ENCODE measurements around the gene C1orf35.

C1orf35 gene

GRCh38 chr1:228108055-228108690 is 5.0 kb upstream of the C1orf35 start:
- peak overlapping the region; percentile 91 for H3K4me3 Mint-ChIP-seq
- DNase-seq (ENCODE audit: low spot score in 2 of 2) (no peak), ATAC-seq (no peak)
- peaks cover 43% of the 10 kb centered on the region for H3K36me3 Mint-ChIP-seq
- peaks cover 54% of the 10 kb centered on the region for H3K4me1 Mint-ChIP-seq
- H3K9me3 Mint-ChIP-seq: no peaks in the 10 kb centered on the region
- H3K27ac Mint-ChIP-seq: peak overlapping the region; percentile 94

- no peak overlapping the region for H3K27ac Mint-ChIP-seq
- H3K4me3 Mint-ChIP-seq: peak overlapping the region; percentile 91
- peaks cover 54% of the 10 kb centered on the region for H3K4me1 Mint-ChIP-seq
- peaks cover 46% of the 10 kb centered on the region for H3K36me3 Mint-ChIP-seq
- no peak for ATAC-seq
- no peak for DNase-seq (ENCODE audit: low spot score in 2 of 2)
- H3K9me3 Mint-ChIP-seq: no peaks in the 10 kb centered on the region
These were observed 4.5 kb upstream of the C1orf35 start for GRCh38 chr1:228107636-228108035.

GRCh38 chr1:228106800-228107054 is 3.6 kb upstream of the C1orf35 start:
- no peak overlapping the region for H3K4me3 Mint-ChIP-seq
- H3K27ac Mint-ChIP-seq: no peak overlapping the region
- peaks cover 47% of the 10 kb centered on the region for H3K36me3 Mint-ChIP-seq
- peaks cover 56% of the 10 kb centered on the region for H3K4me1 Mint-ChIP-seq
- DNase-seq (ENCODE audit: low spot score in 2 of 2) (no peak), ATAC-seq (no peak)
- no peaks in the 10 kb centered on the region for H3K9me3 Mint-ChIP-seq

- Mint-ChIP-seq H3K4me1 (peaks cover 61% of the 10 kb centered on the region), H3K4me3 (no peak overlapping the region)
- no peak for DNase-seq (ENCODE audit: low spot score in 2 of 2)
These were observed 3.1 kb upstream of the C1orf35 start for GRCh38 chr1:228105996-228106799.

GRCh38 chr1:228105270-228105995 is 2.3 kb upstream of the C1orf35 start:
- Mint-ChIP-seq H3K36me3 (peaks cover 60% of the 10 kb centered on the region), H3K9me3 (no peaks in the 10 kb centered on the region), H3K27ac (no peak overlapping the region), H3K4me1 (peaks cover 63% of the 10 kb centered on the region), H3K4me3 (no peak overlapping the region)
- DNase-seq (ENCODE audit: low spot score in 2 of 2) (no peak), ATAC-seq (no peak)

More at GRCh38 chr1:228105996-228106799, 3.1 kb upstream of the C1orf35 start:
- Mint-ChIP-seq H3K36me3 (peaks cover 53% of the 10 kb centered on the region), H3K27ac (no peak overlapping the region), H3K9me3 (no peaks in the 10 kb centered on the region)
- ATAC-seq: no peak

- H3K27ac Mint-ChIP-seq: peak overlapping the region; percentile 90
- peak overlapping the region; percentile 89 for H3K4me3 Mint-ChIP-seq
- DNase-seq (ENCODE audit: low spot score in 2 of 2): no peak
- H3K9me3 Mint-ChIP-seq: no peaks in the 10 kb centered on the region
- peaks cover 66% of the 10 kb centered on the region for H3K36me3 Mint-ChIP-seq
- peaks cover 62% of the 10 kb centered on the region for H3K4me1 Mint-ChIP-seq
- no peak for ATAC-seq
These were observed 1.6 kb upstream of the C1orf35 start for GRCh38 chr1:228104526-228105269.

- ATAC-seq (peak; percentile 55), DNase-seq (ENCODE audit: low spot score in 2 of 2) (peak in 1 of 2 donors; percentile 77)
- H3K27ac Mint-ChIP-seq: peak overlapping the region; percentile 90
- peaks cover 77% of the 10 kb centered on the region for H3K36me3 Mint-ChIP-seq
- no peaks in the 10 kb centered on the region for H3K9me3 Mint-ChIP-seq
- peaks cover 59% of the 10 kb centered on the region for H3K4me1 Mint-ChIP-seq
- peak overlapping the region; percentile 89 for H3K4me3 Mint-ChIP-seq
These were observed 933 bp downstream of the C1orf35 start for GRCh38 chr1:228101994-228102790.

GRCh38 chr1:228101614-228101993 is 1.5 kb downstream of the C1orf35 start:
- Mint-ChIP-seq H3K36me3 (peaks cover 77% of the 10 kb centered on the region), H3K4me1 (peaks cover 61% of the 10 kb centered on the region), H3K27ac (peak overlapping the region; percentile 90), H3K9me3 (no peaks in the 10 kb centered on the region), H3K4me3 (peak overlapping the region; percentile 89)
- no peak for ATAC-seq
- DNase-seq (ENCODE audit: low spot score in 2 of 2): no peak

GRCh38 chr1:228100822-228101613 is 2.1 kb downstream of the C1orf35 start:
- peak overlapping the region; percentile 90 for H3K27ac Mint-ChIP-seq
- H3K4me3 Mint-ChIP-seq: peak overlapping the region; percentile 89
- no peaks in the 10 kb centered on the region for H3K9me3 Mint-ChIP-seq
- H3K36me3 Mint-ChIP-seq: peaks cover 75% of the 10 kb centered on the region
- DNase-seq (ENCODE audit: low spot score in 2 of 2): no peak
- ATAC-seq: no peak
- H3K4me1 Mint-ChIP-seq: peaks cover 59% of the 10 kb centered on the region

GRCh38 chr1:228099331-228099732 is 3.8 kb downstream of the C1orf35 start:
- Mint-ChIP-seq H3K36me3 (peaks cover 81% of the 10 kb centered on the region), H3K27ac (peak overlapping the region; percentile 56), H3K9me3 (peaks cover 4% of the 10 kb centered on the region), H3K4me3 (no peak overlapping the region), H3K4me1 (peaks cover 68% of the 10 kb centered on the region)
- no peak for ATAC-seq
- DNase-seq (ENCODE audit: low spot score in 2 of 2): no peak

- H3K27ac Mint-ChIP-seq: no peak overlapping the region
- no peak overlapping the region for H3K4me3 Mint-ChIP-seq
- peaks cover 7% of the 10 kb centered on the region for H3K9me3 Mint-ChIP-seq
- peaks cover 62% of the 10 kb centered on the region for H3K4me1 Mint-ChIP-seq
- DNase-seq (ENCODE audit: low spot score in 2 of 2) (no peak), ATAC-seq (no peak)
- H3K36me3 Mint-ChIP-seq: peaks cover 88% of the 10 kb centered on the region
These were observed 4.7 kb downstream of the C1orf35 start for GRCh38 chr1:228098323-228098931.

- H3K27ac Mint-ChIP-seq: peak overlapping the region; percentile 17
- peaks cover 7% of the 10 kb centered on the region for H3K9me3 Mint-ChIP-seq
- H3K4me1 Mint-ChIP-seq: peaks cover 64% of the 10 kb centered on the region
- ATAC-seq (no peak), DNase-seq (ENCODE audit: low spot score in 2 of 2) (no peak)
- peaks cover 92% of the 10 kb centered on the region for H3K36me3 Mint-ChIP-seq
- no peak overlapping the region for H3K4me3 Mint-ChIP-seq
These were observed 5.6 kb downstream of the C1orf35 start for GRCh38 chr1:228097333-228098081.
